ENCODE results near the gene PPFIA1. TPM values are rescaled to one million over a fixed set of nuclear protein-coding genes. Genes with fewer than 3 reads are reported as not detected.

PPFIA1 gene
- total RNA-seq, 1 experiment from 2014 or later: 75.1 TPM

DNA sequence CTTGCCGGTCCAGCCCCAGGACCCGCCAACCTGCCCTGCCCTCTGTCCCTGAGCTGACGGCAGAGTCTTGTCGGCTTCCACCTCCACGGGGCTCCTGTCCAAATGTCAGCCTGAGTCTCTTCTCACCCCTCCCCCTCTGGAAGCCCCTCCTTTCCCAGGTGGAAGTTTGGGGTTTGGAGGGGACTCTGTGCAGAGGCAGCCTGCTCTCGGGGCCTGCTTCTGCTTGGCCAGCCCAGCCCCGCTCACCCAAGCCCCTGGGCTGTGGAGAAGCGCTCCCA is 158.9 kb downstream of the PPFIA1 start (continued):
- TF ChIP-seq E2F5 (CRISPR knock-in tag; IDR thresholded peaks at IDR 0.05): no peak
- TF ChIP-seq JAZF1 (CRISPR knock-in tag; IDR thresholded peaks at IDR 0.05): no peak
- TF ChIP-seq NR3C1 (CRISPR knock-in tag; conservative IDR thresholded peaks at IDR 0.05; ENCODE audit: low read depth): no peak
- no peak for TF ChIP-seq KAT7 (CRISPR knock-in tag; IDR thresholded peaks at IDR 0.05; ENCODE audit: borderline replicate concordance)
- no peak for TF ChIP-seq TEAD1 (CRISPR knock-in tag; IDR thresholded peaks at IDR 0.05)
- TF ChIP-seq E2F1 (CRISPR knock-in tag; IDR thresholded peaks at IDR 0.05): no peak
- no peak for TF ChIP-seq SMAD3 (CRISPR knock-in tag; IDR thresholded peaks at IDR 0.05; ENCODE audit: borderline replicate concordance)
- no peak for TF ChIP-seq E2F4 (CRISPR knock-in tag; IDR thresholded peaks at IDR 0.05; ENCODE audit: borderline replicate concordance, low read depth)

GRCh38 chr11:70429724-70430521 is 159.4 kb downstream of the PPFIA1 start:
- Mint-ChIP-seq H3K4me3 (no peak overlapping the region), H3K36me3 (peaks cover 68% of the 10 kb centered on the region), H3K4me1 (peaks cover 8% of the 10 kb centered on the region), H3K27ac (peak overlapping the region; percentile 77; the same call in 1 of the 2 replicates), H3K9me3 (no peaks in the 10 kb centered on the region), H3K27me3 (ENCODE audit: low read depth) (no peaks in the 10 kb centered on the region; the same call in 1 of the 2 replicates)
- CTCF ChIA-PET: no interaction called here
- POLR2A ChIA-PET: no interaction called here
- no peak for TF ChIP-seq ATF3 (CRISPR knock-in tag; conservative IDR thresholded peaks at IDR 0.05)
- no peak for TF ChIP-seq EMX1 (CRISPR knock-in tag; IDR thresholded peaks at IDR 0.05)
- TF ChIP-seq SOX15 (CRISPR knock-in tag; IDR thresholded peaks at IDR 0.05): no peak
- ATAC-seq (no peak), DNase-seq (ENCODE audit: low spot score) (no peak)

- Mint-ChIP-seq H3K36me3 (peaks cover 68% of the 10 kb centered on the region), H3K9me3 (no peaks in the 10 kb centered on the region), H3K4me1 (peaks cover 8% of the 10 kb centered on the region), H3K27me3 (ENCODE audit: low read depth) (no peaks in the 10 kb centered on the region; the same call in 1 of the 2 replicates), H3K27ac (peak overlapping the region; percentile 77; the same call in 1 of the 2 replicates), H3K4me3 (no peak overlapping the region)
- ATAC-seq (no peak), DNase-seq (ENCODE audit: low spot score) (no peak)
- TF ChIP-seq ZNF425 (CRISPR knock-in tag; conservative IDR thresholded peaks at IDR 0.05) (no peak), ZNF138 (CRISPR knock-in tag; conservative IDR thresholded peaks at IDR 0.05) (no peak), IRF2 (CRISPR knock-in tag; IDR thresholded peaks at IDR 0.05; ENCODE audit: borderline replicate concordance, low read depth) (no peak), JUN (CRISPR knock-in tag; IDR thresholded peaks at IDR 0.05) (no peak), EMX1 (CRISPR knock-in tag; IDR thresholded peaks at IDR 0.05) (no peak), ZNF317 (CRISPR knock-in tag; IDR thresholded peaks at IDR 0.05; ENCODE audit: borderline replicate concordance, low read depth) (no peak), ATF1 (CRISPR knock-in tag; IDR thresholded peaks at IDR 0.05) (no peak), SMAD3 (CRISPR knock-in tag; IDR thresholded peaks at IDR 0.05; ENCODE audit: borderline replicate concordance) (no peak), NFE2L1 (CRISPR knock-in tag; IDR thresholded peaks at IDR 0.05) (no peak)
- TF ChIP-seq, protein P1, sequence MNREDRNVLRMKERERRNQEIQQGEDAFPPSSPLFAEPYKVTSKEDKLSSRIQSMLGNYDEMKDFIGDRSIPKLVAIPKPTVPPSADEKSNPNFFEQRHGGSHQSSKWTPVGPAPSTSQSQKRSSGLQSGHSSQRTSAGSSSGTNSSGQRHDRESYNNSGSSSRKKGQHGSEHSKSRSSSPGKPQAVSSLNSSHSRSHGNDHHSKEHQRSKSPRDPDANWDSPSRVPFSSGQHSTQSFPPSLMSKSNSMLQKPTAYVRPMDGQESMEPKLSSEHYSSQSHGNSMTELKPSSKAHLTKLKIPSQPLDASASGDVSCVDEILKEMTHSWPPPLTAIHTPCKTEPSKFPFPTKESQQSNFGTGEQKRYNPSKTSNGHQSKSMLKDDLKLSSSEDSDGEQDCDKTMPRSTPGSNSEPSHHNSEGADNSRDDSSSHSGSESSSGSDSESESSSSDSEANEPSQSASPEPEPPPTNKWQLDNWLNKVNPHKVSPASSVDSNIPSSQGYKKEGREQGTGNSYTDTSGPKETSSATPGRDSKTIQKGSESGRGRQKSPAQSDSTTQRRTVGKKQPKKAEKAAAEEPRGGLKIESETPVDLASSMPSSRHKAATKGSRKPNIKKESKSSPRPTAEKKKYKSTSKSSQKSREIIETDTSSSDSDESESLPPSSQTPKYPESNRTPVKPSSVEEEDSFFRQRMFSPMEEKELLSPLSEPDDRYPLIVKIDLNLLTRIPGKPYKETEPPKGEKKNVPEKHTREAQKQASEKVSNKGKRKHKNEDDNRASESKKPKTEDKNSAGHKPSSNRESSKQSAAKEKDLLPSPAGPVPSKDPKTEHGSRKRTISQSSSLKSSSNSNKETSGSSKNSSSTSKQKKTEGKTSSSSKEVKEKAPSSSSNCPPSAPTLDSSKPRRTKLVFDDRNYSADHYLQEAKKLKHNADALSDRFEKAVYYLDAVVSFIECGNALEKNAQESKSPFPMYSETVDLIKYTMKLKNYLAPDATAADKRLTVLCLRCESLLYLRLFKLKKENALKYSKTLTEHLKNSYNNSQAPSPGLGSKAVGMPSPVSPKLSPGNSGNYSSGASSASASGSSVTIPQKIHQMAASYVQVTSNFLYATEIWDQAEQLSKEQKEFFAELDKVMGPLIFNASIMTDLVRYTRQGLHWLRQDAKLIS (CRISPR knock-in tag; IDR thresholded peaks at IDR 0.05; ENCODE audit: borderline replicate concordance): no peak
- POLR2A ChIA-PET: no interaction called here
- CTCF ChIA-PET: no interaction called here
Observed at GRCh38 chr11:70430671-70431574, 160.4 kb downstream of the PPFIA1 start.

Measured in WTC11 (cell line).